Activated naive CD8-positive, alpha-beta T cell treated with anti-CD3 and anti-CD28 coated beads for 36 hours (primary cell): ENCODE results near the gene RMC1. TPM values are rescaled to one million over a fixed set of nuclear protein-coding genes. Genes with fewer than 3 reads are reported as not detected.
"Not testable (repeated sequence)": the region's sequence is repeated elsewhere in the genome, so short reads cannot be mapped to it uniquely, and the experiment has no call there.

Experiments used
- DNase-seq: peaks from one replicate; pipeline ENCODE4 v3.0.0; 2021
- H3K27ac Mint-ChIP-seq: one replicate; pipeline ENCODE4 v1.8.0; 2022; ENCODE audit warnings: mild to moderate bottlenecking, moderate library complexity, mixed read lengths
- H3K27me3 Mint-ChIP-seq: one replicate; pipeline ENCODE4 v1.8.0; 2022; ENCODE audit warnings: mild to moderate bottlenecking, mixed read lengths
- H3K36me3 Mint-ChIP-seq: one replicate; pipeline ENCODE4 v1.8.0; 2021; ENCODE audit warnings: mild to moderate bottlenecking, mixed read lengths
- H3K4me1 Mint-ChIP-seq: one replicate; pipeline ENCODE4 v1.8.0; 2021; ENCODE audit warnings: mixed read lengths
- H3K4me3 Mint-ChIP-seq: one replicate; pipeline ENCODE4 v1.8.0; 2022; ENCODE audit warnings: mild to moderate bottlenecking, moderate library complexity, mixed read lengths
- H3K9me3 Mint-ChIP-seq: one replicate; pipeline ENCODE4 v1.8.0; 2022; ENCODE audit warnings: mixed read lengths
- total RNA-seq, 2 experiments: library from RNA; stranded (reverse); gene quantifications; one replicate each; pipeline ENCODE4 v1.2.3, GENCODE V29; 2021

Gene RMC1
- total RNA-seq, 2 experiments from 2014 or later: 29.7 to 30.8 TPM

DNA sequence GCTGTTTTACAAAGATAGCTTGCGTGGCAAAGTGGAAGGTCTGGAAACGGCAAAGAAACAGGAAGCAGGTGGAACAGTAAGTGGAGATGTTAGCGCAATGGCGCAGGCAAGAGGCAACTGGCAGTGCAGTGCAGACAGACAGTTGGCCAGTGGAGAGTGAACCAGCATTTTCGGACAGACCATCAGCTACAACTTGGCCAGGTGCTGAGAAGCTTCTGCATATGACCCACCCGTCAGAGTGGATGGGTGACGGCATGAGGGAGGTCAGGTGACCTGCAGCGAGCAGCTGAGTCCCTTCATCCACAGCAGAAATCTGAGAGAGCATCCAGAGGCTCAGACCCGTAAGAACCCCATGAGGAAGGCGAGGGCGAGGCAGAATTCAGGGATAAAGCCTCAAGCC is 49.2 kb downstream of the RMC1 start:
- Mint-ChIP-seq H3K9me3 (no peaks in the 10 kb centered on the region), H3K27me3 (no peaks in the 10 kb centered on the region), H3K27ac (no peak overlapping the region), H3K36me3 (peaks cover 29% of the 10 kb centered on the region), H3K4me1 (no peaks in the 10 kb centered on the region), H3K4me3 (no peak overlapping the region)
- no peak for DNase-seq

GRCh38 chr18:23553887-23554286 is 50.6 kb downstream of the RMC1 start:
- Mint-ChIP-seq H3K36me3 (peaks cover 35% of the 10 kb centered on the region), H3K4me3 (no peak overlapping the region), H3K27ac (no peak overlapping the region), H3K4me1 (no peaks in the 10 kb centered on the region), H3K27me3 (no peaks in the 10 kb centered on the region), H3K9me3 (no peaks in the 10 kb centered on the region)
- no peak for DNase-seq

GRCh38 chr18:23556145-23556780 is 53.0 kb downstream of the RMC1 start:
- no peaks in the 10 kb centered on the region for H3K27me3 Mint-ChIP-seq
- H3K4me1 Mint-ChIP-seq: no peaks in the 10 kb centered on the region
- DNase-seq: no peak
- H3K36me3 Mint-ChIP-seq: peaks cover 41% of the 10 kb centered on the region
- no peak overlapping the region for H3K27ac Mint-ChIP-seq
- H3K4me3 Mint-ChIP-seq: no peak overlapping the region
- no peaks in the 10 kb centered on the region for H3K9me3 Mint-ChIP-seq

GRCh38 chr18:23557511-23557910 is 54.2 kb downstream of the RMC1 start:
- DNase-seq, H3K27me3 Mint-ChIP-seq, H3K4me3 Mint-ChIP-seq, H3K27ac Mint-ChIP-seq, H3K9me3 Mint-ChIP-seq, H3K4me1 Mint-ChIP-seq: not testable (repeated sequence)
- peaks cover 35% of the 10 kb centered on the region for H3K36me3 Mint-ChIP-seq

DNA sequence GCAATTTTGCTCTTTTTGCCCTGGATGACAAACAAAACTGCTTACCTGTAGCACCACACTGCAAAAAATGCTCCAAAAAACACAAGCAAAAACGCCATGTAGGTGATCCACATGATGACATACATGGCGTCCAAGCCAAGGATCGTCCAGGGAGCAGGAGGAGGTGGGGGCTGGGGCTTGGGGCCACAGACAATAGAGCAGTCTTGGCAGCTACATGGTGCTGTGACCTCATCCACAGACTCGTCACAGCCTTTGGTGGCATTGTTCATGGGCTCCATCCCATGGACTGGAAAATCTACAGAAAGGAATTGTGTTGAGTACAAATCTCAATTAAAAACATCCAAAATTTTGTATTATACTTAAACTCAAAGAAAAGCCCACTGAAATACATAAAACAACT is 56.9 kb downstream of the RMC1 start:
- peaks cover 38% of the 10 kb centered on the region for H3K36me3 Mint-ChIP-seq
- H3K27ac Mint-ChIP-seq: no peak overlapping the region
- H3K9me3 Mint-ChIP-seq: no peaks in the 10 kb centered on the region
- no peak for DNase-seq
- H3K27me3 Mint-ChIP-seq: no peaks in the 10 kb centered on the region
- no peak overlapping the region for H3K4me3 Mint-ChIP-seq
- H3K4me1 Mint-ChIP-seq: peaks cover 9% of the 10 kb centered on the region

DNA sequence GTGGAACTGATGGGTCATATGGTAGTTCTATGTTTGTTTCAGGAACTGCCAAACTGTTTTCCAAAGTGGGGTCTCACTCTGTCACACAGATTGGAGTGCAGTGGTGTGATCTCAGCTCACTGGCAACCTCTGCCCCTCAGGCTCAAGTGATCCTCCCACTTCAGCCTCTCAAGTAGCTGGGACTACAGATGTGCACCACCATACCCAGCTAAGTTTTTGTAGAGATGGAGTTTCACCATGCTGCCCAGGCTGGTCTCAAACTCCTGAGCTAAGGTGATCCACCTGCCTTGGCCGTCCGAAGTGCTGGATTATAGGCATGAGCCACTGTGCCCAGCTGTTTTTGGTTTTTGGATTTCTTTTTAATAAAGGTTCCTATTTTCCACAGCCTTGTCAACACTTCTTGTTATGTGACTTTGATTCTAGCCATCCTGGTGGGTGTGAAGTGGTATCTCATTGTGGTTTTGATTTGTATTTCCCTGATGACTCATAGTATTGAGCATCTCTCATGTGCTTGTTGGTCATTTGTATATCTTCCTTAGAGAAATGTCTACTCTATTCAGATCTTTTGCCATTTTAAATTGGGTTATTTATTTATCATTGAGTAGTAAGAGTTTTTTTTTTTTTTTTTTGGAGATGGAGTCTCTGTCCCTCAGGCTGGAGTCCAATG is 60.2 kb downstream of the RMC1 start:
- Mint-ChIP-seq H3K4me1 (peaks cover 9% of the 10 kb centered on the region), H3K4me3 (no peak overlapping the region), H3K27me3 (no peaks in the 10 kb centered on the region), H3K9me3 (no peaks in the 10 kb centered on the region), H3K36me3 (peaks cover 40% of the 10 kb centered on the region), H3K27ac (no peak overlapping the region)
- DNase-seq: peak; percentile 12

DNA sequence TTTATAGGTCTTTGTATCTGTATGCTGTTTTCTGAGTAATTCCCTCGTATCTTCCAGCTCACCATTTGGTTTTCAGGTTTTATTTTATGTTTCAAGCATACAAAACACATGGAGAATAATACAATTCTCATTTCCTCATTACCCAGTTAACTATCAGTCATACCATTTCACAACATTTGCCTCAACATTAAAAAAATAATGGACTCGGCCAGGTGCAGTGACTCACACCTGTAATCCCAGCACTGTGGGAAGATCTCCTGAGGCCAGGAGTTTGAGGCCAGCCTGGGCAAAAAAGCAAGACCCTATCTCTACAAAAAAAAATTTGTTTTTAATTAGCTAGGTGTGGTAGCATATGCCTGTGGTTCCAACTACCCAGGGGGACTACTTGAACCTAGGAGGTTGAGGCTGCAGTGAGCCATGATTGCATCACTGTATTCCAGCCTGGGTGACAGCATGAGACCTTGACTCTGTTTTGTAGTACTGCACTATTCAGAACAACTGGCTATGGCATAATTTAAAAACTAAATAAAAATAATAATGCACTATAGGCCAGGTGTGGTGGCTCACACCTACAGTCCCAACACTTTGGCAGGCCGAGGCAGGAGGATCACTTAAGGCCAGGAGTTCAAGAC is 62.7 kb downstream of the RMC1 start:
- Mint-ChIP-seq H3K27ac (no peak overlapping the region), H3K4me3 (no peak overlapping the region), H3K27me3 (no peaks in the 10 kb centered on the region), H3K4me1 (peaks cover 9% of the 10 kb centered on the region), H3K36me3 (peaks cover 47% of the 10 kb centered on the region), H3K9me3 (no peaks in the 10 kb centered on the region)
- DNase-seq: no peak

- Mint-ChIP-seq H3K9me3 (no peaks in the 10 kb centered on the region), H3K36me3 (peaks cover 50% of the 10 kb centered on the region), H3K4me3 (no peak overlapping the region), H3K27ac (no peak overlapping the region), H3K27me3 (no peaks in the 10 kb centered on the region), H3K4me1 (peaks cover 10% of the 10 kb centered on the region)
- no peak for DNase-seq
Measured at GRCh38 chr18:23567671-23568070, 64.4 kb downstream of the RMC1 start.

GRCh38 chr18:23568281-23569138 is 65.2 kb downstream of the RMC1 start:
- no peak for DNase-seq
- Mint-ChIP-seq H3K4me3 (no peak overlapping the region), H3K36me3 (peaks cover 43% of the 10 kb centered on the region), H3K9me3 (no peaks in the 10 kb centered on the region), H3K4me1 (peaks cover 10% of the 10 kb centered on the region), H3K27ac (no peak overlapping the region), H3K27me3 (no peaks in the 10 kb centered on the region)

DNA sequence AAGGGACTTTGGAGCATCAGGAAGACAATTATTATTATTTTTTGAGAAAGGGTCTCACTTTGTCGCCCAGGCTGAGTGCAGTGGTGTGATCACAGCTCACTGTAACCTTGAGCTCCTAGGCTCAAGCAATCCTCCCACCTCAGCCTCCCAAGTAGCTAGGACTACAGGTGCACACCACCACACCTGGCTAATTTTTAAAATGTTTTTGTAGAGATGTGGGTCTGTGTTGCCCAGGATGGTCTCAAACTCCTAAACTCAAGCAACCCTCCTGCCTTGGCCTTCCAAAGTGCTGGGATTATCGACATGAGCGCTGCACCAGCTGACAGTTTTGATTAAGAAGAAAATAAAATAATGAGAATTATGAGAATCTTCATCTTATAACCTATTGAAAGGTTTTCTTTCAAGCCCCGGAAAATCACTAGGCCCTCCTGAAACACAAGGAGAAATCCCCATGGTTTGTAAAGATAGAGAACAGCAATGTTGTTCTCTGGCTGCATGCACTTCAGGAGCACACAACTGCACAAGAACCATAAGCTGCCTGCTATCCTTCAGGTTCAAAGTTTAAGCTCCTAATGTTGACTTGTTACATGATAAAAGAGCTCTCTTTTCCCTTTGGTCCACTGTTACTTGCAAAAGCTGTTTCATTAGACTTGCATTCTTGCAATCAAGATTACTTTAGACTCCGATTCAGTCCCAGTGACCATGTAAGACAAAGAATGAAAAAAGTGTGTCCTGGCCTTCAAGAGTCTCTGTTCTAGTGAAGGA is 66.2 kb downstream of the RMC1 start:
- H3K27ac Mint-ChIP-seq: no peak overlapping the region
- DNase-seq: no peak
- H3K4me1 Mint-ChIP-seq: peaks cover 15% of the 10 kb centered on the region
- peaks cover 42% of the 10 kb centered on the region for H3K36me3 Mint-ChIP-seq
- H3K27me3 Mint-ChIP-seq: no peaks in the 10 kb centered on the region
- no peaks in the 10 kb centered on the region for H3K9me3 Mint-ChIP-seq
- no peak overlapping the region for H3K4me3 Mint-ChIP-seq

- Mint-ChIP-seq H3K36me3 (peaks cover 34% of the 10 kb centered on the region), H3K4me1 (peaks cover 24% of the 10 kb centered on the region), H3K27ac (no peak overlapping the region), H3K9me3 (no peaks in the 10 kb centered on the region), H3K27me3 (no peaks in the 10 kb centered on the region), H3K4me3 (no peak overlapping the region)
- DNase-seq: no peak
Measured at GRCh38 chr18:23570912-23571504, 67.7 kb downstream of the RMC1 start.

DNA sequence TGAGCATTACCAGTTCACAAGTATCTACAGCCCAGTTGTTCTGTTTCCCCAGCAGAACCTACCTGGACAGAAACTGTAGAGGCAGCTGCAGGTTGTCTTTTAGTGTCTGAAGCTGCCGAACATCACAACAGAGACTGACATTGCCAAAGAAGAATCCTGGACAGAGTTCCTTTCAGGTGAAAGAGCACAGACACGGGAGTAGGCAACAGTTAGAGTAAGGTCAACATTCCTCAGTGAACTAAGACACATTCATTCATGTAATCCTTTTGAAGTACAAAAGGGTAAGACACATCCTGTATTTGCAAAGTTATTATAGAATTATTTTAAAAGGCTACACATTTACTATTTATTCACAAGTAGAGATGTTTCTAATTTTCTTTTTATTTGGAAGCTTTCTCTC is 68.7 kb downstream of the RMC1 start:
- no peak overlapping the region for H3K27ac Mint-ChIP-seq
- no peaks in the 10 kb centered on the region for H3K27me3 Mint-ChIP-seq
- peaks cover 38% of the 10 kb centered on the region for H3K36me3 Mint-ChIP-seq
- H3K4me3 Mint-ChIP-seq: no peak overlapping the region
- no peaks in the 10 kb centered on the region for H3K9me3 Mint-ChIP-seq
- DNase-seq: no peak
- H3K4me1 Mint-ChIP-seq: peaks cover 24% of the 10 kb centered on the region

DNA sequence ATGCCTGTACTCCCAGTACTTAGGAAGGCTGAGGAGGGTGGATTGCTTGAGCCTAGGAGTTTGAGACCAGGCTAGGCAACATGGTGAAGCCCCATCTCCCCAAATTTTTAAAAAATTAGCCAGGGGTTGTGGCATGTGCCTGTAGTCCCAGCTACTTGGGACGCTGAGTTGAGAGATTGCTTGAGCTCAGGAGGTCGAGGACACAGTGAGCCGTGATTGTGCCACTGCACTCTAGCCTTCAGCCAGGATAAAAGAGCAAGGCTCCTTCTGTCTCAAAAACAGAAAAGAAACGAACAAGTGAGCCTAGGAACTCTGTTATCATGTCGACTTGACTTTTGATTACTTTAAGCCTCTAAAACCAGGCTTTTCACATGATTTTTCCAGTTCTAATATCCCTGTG is 69.3 kb downstream of the RMC1 start:
- Mint-ChIP-seq H3K27ac (no peak overlapping the region), H3K4me1 (peaks cover 24% of the 10 kb centered on the region), H3K36me3 (peaks cover 38% of the 10 kb centered on the region), H3K27me3 (no peaks in the 10 kb centered on the region), H3K9me3 (no peaks in the 10 kb centered on the region), H3K4me3 (no peak overlapping the region)
- DNase-seq: no peak

DNA sequence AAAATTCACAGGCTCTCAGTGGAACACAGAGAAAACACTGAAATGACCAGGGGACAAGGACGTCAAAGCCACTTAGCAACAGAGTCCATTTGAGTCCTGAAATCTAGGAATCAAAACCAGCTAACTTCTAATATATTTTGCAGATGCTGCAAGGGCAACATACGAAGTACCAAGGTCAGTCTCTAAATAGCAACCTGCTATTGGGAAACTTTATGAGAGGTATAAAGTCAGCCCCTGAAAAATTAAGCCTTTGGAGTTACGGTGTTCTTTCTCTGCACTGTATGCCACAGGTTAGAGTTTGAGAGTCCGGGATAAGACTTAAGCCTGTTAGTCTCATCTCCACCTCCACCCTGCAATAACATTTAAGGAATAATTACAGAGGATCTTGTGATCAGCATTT is 69.7 kb downstream of the RMC1 start:
- no peaks in the 10 kb centered on the region for H3K9me3 Mint-ChIP-seq
- H3K4me3 Mint-ChIP-seq: no peak overlapping the region
- H3K27ac Mint-ChIP-seq: no peak overlapping the region
- no peak for DNase-seq
- H3K36me3 Mint-ChIP-seq: peaks cover 37% of the 10 kb centered on the region
- no peaks in the 10 kb centered on the region for H3K27me3 Mint-ChIP-seq
- H3K4me1 Mint-ChIP-seq: peaks cover 24% of the 10 kb centered on the region
